Measurements from ENCODE around the gene HAUS7.

GRCh38 chrX:153502131-153502530, 31.8 kb upstream of the HAUS7 start:
- no peak for TF ChIP-seq ETV6 (CRISPR knock-in tag; IDR thresholded peaks at IDR 0.05)
- TF ChIP-seq CTCF (IDR thresholded peaks at IDR 0.05) = no peak
- TF ChIP-seq NR2C2 (CRISPR knock-in tag; IDR thresholded peaks at IDR 0.05) = no peak
- TF ChIP-seq SP1 (CRISPR knock-in tag; conservative IDR thresholded peaks at IDR 0.05) = no peak
- TF ChIP-seq USF1 (CRISPR knock-in tag; IDR thresholded peaks at IDR 0.05) = no peak
- TF ChIP-seq FOXK1 (CRISPR knock-in tag; IDR thresholded peaks at IDR 0.05) = no peak
- no peak for TF ChIP-seq ATF1 (CRISPR knock-in tag; IDR thresholded peaks at IDR 0.05)

Measured in WTC11 (cell line).